ENCODE measurements around the gene ECT2L.
A peak's percentile ranks its signal among the peaks of the same experiment; 100 is the strongest.

ECT2L gene

DNA sequence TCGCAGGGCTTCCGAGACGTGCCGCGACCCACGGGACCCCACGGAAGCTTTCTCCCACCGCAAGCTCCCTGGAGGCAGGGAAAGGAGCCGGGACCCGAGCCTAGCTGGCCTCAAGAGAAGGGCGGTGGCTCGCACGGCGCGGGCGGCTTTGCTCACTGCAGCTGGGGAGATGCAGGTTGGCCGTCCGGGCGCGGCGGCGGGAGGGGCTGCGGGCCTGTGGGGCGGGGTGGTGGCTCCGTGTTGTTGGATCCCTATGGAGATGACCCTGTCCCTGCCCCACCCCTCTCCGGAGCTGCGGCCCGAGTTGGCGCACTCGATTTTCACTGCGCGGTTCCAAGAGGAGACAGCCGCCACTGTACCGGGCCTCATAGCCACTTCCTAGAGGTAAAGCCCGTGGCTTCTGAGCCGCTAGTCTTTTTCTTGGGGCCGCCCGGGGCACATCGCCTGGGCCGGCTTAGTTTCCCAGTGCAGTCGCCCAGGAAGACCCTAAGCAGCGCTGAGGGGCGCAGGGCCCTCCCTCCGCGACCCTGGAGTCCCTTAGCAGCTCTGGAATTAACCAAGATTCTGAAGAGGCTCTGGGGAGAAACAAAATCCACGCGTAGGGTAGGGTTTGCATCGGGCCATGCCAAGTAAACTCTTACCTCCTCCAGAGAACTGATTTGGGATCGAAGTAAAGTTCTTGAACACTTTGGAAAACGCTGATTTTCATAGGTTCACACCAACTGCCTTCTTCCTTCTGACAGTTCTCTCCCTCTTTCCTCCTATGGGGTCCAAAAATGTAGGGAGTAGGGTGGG is at the start of gene ECT2L:
Gene ECT2L (plus strand): TSS at position 279 of the 795 bp plus-strand sequence. CDS start 17,188 bp downstream, outside the sequence.
- peak in 2 of 56 donors; percentile 5 to 10 for DNase-seq

DNA sequence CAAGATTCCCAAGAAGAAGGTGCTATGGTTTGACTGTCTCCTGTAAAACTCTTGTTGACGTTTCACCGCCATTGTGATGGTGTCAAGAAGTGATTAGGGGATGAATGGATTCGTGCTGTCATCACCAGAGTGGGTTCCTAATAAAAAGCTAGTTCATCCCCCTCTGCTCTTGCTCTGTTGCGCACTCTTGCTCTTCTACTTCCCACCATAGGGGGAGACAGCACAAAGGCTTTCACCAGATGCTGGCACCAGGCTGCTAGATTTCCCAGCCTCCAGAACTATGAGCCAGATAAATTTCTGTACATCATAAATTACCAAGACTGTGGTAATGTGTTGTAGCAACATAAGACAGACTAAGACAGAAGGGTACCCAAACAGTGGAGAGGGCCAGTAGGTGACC is 43.9 kb upstream of the ECT2L start:
- DNase-seq = no peak

DNA sequence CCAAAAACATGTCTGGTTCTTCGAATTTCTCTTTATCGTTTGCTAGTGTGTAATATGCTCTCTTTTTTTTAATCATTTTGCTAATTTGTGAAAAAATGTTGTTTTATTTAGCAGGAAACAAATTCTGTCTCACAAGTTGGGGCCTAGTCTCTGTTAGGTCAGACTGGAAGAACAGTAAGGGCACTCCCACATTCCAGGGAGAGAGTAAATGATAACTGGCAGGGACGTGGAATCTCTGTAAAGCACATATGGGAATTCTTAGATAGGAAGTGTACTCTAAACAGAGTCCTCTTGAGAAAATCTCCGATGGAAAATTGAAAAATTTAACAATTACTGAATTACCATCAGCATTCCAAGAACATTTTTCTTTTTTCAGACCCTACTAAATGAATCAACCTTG is 38.8 kb upstream of the ECT2L start:
- no peak for DNase-seq

DNA sequence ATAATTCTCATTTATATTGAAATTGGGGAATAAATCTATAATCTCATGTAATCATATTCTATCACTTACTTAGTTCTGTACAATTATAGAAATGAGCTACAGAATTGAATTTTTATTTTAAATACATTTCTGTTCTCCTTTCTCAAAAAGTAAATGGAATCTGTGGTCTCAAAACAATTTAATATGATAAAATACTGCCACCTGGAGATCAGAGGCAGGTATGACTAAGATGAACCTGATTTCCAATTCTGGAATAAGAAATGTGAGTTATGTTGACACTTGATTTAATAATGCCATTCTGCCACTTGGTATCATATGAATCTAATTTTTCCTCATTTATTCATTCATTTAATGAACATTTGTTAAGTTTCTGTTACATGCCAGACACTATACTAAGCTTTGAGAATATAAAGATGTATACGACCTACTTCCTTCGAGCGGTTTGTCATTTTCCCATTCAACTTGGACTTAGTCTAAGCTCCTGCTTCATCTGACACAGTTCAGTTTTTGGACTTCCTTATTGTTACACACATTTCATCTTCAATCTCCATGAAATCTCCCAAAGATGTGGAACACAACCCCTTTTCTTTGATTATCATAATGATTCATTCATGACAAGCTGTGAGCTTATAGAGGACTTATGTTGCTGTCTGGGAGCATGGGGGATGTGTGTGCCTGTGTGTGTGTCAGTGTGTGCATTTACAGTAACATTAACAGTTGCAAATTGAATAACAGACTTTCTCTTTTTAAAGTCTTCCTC is 29.8 kb upstream of the ECT2L start:
- DNase-seq = no peak

DNA sequence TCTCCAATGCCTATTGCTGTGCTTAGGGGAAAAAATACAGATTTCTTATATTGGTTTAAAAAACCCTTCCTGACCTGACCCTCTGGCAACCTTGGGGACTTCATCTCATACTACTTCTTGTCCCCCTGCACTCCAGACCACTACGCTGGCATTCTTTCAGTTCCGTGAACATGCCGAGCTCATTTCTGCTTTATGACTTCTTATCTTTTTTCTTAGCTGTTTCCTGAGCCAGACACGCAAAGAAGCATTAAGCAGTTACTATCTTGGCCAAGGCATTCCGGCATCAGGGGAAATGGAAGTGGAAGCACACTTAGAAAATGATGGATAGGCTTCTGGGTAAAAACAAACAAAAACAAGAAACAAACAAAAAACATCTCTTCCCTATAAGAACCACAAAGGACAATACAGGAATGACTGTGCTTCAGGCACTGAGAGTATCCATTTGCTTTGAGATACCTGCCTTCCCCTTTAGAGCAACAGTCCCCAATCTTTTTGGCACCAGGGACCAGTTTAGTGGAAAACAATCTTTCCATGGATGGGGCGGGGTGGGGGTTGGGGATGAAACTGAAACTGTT is 26.7 kb upstream of the ECT2L start:
- DNase-seq = no peak

- DNase-seq = no peak
Measured at GRCh38 chr6:138772596-138773176, 23.2 kb upstream of the ECT2L start.

DNA sequence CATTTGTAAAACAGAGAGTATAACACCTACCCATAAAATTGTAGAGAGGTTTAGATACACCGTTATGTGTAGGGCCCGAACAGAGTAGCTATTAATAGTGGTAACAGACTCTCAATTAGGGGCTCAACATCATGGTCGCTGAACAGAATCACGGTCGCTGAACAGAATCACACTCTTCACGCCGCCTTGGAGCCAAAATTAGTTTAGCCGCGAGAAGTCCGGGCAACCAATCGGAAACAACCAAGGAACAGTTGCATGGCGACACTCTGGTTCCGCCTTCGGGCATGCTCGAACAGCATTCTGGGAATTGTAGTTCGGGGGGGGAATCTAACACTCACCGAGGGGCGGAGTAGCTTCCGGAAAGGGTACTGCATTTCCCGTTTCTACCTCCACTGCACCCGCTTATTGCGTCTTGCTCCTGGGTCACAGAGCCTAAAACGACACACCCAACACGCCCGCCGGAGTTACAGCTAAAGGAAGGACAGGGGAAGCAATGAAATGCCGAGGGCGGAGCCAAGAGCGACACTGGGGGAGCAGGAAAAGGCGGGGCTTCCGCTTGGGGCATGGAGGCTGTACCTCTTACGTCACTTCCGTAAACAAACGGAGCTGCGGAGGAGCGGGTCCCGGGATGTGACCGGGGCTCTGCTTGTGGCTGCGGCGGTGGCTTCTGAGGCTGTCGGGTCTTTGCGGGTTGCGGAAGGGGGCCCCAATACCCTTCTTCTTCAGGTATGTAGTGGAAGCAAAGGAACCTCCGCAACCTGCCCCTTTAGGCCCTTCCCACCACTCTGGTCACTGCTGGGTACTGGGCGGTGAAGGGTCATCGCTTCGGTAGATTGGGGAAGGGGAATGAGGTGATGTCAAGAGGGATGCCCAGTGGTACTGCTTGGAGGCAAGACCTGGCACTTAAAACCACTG is 22.5 kb upstream of the ECT2L start, which contains the start of gene CCDC28A:
Gene CCDC28A (plus strand): TSS at position 593 of the 915 bp plus-strand sequence. CDS start 2,352 bp downstream, outside the sequence.
- peak; percentile 68 to 100 (median 96) for DNase-seq

- peak in 2 of 56 donors; percentile 3 to 8 for DNase-seq
Measured at GRCh38 chr6:138774370-138774769, 21.5 kb upstream of the ECT2L start.

DNA sequence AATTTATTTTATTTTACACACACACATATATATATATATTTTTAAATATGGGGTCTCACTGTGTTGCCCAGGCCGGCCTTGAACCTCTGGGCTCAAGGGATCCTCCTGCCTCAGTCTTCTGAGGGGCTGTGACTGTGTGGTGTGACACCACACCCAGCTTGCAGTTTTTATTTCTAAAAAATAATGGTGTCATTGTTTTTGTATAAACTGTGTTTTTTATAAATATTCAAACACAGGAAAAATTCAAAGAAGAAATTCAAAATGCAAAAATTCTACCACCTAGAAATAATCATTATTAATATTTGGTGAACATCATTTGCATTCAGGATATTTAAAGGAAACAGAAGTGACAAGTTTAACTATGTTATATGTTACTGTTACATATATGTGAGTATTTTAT is 19.2 kb upstream of the ECT2L start:
- DNase-seq = no peak

DNA sequence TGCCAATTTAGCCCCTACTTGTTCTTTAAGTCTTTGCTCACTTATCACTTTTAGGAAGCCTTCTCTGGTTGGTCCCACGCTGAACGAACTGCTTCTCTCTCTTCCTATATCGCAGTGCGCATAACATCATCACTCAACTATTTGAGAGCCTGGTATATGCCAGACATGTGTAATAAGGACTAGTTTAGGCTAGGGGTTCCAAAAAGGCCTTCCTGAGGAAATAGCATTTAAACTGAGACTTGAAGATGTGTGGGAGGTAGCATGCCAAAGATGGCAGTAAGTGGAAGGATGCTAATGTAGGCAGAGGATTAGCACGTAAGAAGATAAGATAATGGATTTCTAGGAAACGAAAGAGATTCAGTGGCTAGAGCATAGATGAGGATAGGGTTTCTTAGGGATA is 17.6 kb upstream of the ECT2L start:
- DNase-seq = no peak

DNA sequence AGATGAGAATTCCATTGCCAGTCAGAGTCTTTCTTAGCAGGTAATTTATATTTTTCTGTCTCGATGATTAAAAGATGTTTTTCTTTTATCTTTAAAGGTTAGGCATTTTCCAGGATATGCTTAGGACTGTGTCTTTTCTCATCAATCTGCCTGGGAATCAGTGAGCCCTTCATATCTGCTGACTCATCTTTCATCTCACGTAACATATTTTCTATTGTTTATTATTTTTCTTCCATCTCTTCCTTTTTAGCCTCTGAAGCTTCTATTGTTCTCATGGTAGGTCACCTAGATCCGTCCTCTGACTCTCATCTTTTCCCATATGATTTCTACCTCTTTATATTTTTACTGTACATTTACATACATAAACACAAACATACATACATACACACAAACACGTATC is 13.6 kb upstream of the ECT2L start:
- DNase-seq = no peak

DNA sequence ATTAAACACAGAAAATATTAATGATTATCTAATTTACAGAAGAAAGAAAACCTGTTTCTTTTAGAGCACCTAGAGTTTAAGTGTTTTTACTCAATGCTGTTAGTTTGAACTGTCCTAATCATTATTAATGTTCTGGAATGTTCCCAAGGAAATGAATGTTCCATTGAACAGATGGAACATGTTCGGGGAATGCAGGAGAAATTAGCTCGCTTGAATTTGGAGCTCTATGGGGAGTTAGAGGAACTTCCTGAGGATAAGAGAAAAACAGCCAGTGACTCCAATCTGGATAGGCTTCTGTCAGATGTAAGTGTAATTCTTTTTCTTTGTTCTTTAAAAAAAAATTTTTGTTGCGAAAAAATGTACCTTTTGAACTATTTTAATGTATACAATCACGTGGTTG is 10.8 kb upstream of the ECT2L start:
- DNase-seq = no peak

DNA sequence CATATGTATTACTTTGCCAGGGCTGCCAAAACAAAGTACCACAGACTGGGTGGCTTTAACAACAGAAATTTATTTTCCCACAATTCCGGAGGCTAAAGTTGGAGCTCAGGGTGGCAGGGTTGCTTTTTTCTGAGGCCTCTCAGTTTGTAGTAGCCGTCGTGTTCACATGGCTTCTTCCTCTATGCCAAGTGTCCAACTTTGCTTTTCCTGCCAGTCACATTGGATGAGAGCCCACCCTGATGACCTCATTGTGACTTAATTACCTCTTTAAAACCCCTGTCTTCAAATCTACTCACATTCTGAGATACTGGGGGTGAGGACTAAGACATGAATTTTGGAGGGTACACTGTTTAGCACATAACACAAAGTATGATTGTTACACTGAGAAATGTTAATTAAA is 9.9 kb upstream of the ECT2L start:
- peak in 21 of 56 donors; percentile 2 to 53 (median 17) for DNase-seq

GRCh38 chr6:138787138-138787537 is 8.7 kb upstream of the ECT2L start:
- DNase-seq = no peak

DNA sequence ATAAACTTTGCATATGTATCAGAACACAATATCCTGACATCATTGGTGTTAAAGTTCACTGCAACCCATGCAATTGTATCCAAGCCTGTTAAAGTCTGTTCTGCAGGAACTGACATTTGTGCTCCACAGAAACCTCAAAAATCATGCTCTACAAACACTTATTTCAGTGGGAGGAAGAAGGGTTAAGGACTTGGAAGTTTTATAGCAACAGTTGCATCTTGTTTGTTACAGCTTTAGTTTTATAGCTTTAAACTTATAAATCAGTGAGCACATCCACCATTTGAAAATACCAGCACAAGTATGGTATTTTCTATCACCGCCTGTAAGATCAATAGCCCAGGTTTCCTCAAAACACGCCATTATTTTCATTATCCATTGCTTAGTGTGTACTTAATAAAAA is 884 bp downstream of the ECT2L start:
- no peak for DNase-seq

- no peak for DNase-seq
Measured at GRCh38 chr6:138797806-138798446, 2.0 kb downstream of the ECT2L start.

DNA sequence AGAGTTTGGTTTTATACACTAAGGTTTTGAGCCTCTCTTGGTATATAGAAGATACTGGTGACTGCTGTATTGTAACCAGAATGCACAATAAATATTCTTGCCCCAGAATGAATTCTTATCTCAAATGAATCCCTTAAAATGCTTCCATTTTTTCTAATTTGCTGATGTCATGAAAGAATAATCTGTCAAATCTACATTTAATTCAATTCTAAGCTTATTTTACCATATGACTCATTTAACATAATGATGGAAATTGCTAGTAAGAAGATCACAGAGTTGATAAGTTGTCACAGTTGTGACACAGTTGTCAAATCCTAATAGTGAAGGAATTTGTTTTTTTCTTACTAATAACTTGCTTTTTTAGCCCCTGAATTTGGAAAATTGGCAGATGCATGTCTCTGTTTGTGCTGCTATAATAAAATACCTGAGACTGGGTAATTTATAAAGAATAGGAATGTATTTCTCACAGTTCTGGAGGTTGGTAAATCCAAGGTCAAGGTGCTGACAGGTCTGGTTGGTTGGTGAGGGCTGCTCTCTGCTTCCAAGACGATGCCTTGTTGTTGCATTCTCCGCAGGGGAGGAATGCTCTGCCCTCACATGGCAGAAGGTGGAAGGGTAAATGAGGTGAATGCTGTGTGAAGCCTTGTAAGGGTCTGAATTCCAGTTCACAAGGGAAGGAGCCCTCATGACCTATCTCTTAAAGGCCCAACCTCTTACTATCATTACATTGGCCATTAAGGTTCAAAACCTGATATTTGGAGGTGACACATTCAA is 4.7 kb downstream of the ECT2L start:
- no peak for DNase-seq

DNA sequence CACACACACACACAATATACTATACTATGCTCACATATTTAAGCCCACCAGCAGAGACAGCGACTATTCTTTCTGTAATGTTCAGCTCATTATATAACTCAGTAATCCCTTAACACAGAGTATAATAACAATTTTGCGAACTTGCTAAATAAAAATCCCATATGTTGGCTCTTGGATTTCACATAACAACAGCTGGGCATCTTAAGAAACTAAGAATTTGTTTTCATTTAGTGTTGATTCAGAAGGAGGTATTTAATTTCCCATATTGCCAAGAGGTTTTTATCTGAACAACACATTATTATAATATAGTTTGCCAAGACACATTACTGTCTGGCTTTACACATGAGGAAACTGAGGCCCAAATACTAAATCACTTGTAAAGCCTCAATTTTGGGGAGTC is 7.4 kb downstream of the ECT2L start:
- DNase-seq = no peak

GRCh38 chr6:138803861-138804260 is 8.0 kb downstream of the ECT2L start:
- DNase-seq = no peak
